Measurements from ENCODE around the gene VWA3A. TPM values are rescaled to one million over a fixed set of nuclear protein-coding genes. Genes with fewer than 3 reads are reported as not detected.
A peak's percentile ranks its signal among the peaks of the same experiment; 100 is the strongest.
"Not testable (repeated sequence)": the region's sequence is repeated elsewhere in the genome, so short reads cannot be mapped to it uniquely, and the experiment has no call there.

The VWA3A gene
- total and polyA plus RNA-seq, 3 experiments from 2014 or later, result 0.04 to 0.16 TPM; not detected in 1

DNA sequence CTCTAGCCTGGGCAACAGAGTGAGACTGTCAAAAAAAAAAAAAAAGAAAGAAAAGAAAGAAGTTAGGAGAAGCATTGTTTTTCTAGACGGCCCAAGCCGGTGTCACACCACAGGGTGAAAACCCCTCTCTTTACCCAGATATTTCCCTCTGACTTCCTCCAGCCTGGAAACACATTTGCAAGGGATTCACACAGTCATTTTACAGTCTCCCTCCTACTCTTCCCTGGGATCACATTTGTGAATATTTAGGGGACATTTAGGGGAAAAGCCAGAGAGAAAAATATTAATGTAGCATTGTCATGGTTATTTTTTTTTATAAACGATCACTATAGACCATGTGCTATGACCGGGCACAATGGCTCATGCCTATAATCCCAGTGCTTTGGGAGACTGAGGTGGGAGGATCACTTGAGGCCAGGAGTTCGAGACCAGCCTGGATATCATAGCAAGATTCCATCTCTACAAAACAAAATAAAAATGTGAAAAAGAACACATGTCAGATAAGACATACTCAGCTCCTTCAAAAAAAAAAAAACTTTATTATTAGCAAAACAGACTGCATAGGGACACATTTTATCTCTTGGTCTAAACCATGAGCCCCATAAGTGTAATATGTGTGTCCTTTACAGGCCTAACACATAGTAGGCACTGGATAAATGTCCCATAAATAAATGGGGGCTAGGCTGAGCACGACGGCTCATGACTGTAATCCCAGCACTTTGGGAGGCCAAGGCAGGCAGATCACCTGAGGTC, 59.1 kb downstream of the VWA3A start:
- ChIA-PET CTCF (no interaction called here), POLR2A (interaction anchor here (0.6 kb wide), 1 partner anchor 222 kb away, joined by 3 read pairs; no protein-coding TSS in a partner anchor)
- H3K9me3 ChIP-seq (ENCODE audit: low read length), result no peaks in the 10 kb centered on the region
- no peaks in the 10 kb centered on the region for H3K4me1 ChIP-seq (ENCODE audit: insufficient read depth, low read length)
- no peak overlapping the region for H3K4me3 ChIP-seq (ENCODE audit: low read length)
- Mint-ChIP-seq H3K4me1 (no peaks in the 10 kb centered on the region), H3K4me3 (no peak overlapping the region), H3K9me3 (no peaks in the 10 kb centered on the region), H3K27me3 (peaks cover 6 to 13% of the 10 kb centered on the region in 2 donors), H3K27ac (no peak overlapping the region), H3K36me3 (no peaks in the 10 kb centered on the region)
- H3K27ac ChIP-seq (ENCODE audit: low read depth, low read length), result no peak overlapping the region
- DNase-seq, result no peak
- no peaks in the 10 kb centered on the region for H3K27me3 ChIP-seq (ENCODE audit: insufficient read depth, low read length, poor library complexity, severe bottlenecking)
- no peaks in the 10 kb centered on the region for H3K36me3 ChIP-seq (ENCODE audit: insufficient read depth, low read length)

- H3K9me3 Mint-ChIP-seq, result no peaks in the 10 kb centered on the region
- no peaks in the 10 kb centered on the region for H3K36me3 ChIP-seq (ENCODE audit: insufficient read depth, low read length)
- H3K36me3 Mint-ChIP-seq, result no peaks in the 10 kb centered on the region
- no peak overlapping the region for H3K27ac ChIP-seq (ENCODE audit: low read depth, low read length)
- no peak overlapping the region for H3K4me3 ChIP-seq (ENCODE audit: low read length)
- no peaks in the 10 kb centered on the region for H3K4me1 Mint-ChIP-seq
- DNase-seq, result no peak
- H3K27ac Mint-ChIP-seq, result no peak overlapping the region
- no peaks in the 10 kb centered on the region for H3K27me3 ChIP-seq (ENCODE audit: insufficient read depth, low read length, poor library complexity, severe bottlenecking)
- no peaks in the 10 kb centered on the region for H3K9me3 ChIP-seq (ENCODE audit: low read length)
- no peak overlapping the region for H3K4me3 Mint-ChIP-seq
- ChIA-PET CTCF (no interaction called here), POLR2A (no interaction called here)
- no peaks in the 10 kb centered on the region for H3K4me1 ChIP-seq (ENCODE audit: insufficient read depth, low read length)
- H3K27me3 Mint-ChIP-seq, result peaks cover 6 to 14% of the 10 kb centered on the region in 2 donors
These were observed 60.0 kb downstream of the VWA3A start for GRCh38 chr16:22152316-22152715.

GRCh38 chr16:22153078-22153477, 60.7 kb downstream of the VWA3A start:
- H3K27ac Mint-ChIP-seq; H3K4me3 ChIP-seq (ENCODE audit: low read length); H3K4me1 ChIP-seq (ENCODE audit: insufficient read depth, low read length); H3K27me3 ChIP-seq (ENCODE audit: insufficient read depth, low read length, poor library complexity, severe bottlenecking); H3K36me3 Mint-ChIP-seq; H3K9me3 ChIP-seq (ENCODE audit: low read length); H3K4me3 Mint-ChIP-seq; DNase-seq; H3K27ac ChIP-seq (ENCODE audit: low read depth, low read length); H3K9me3 Mint-ChIP-seq; H3K4me1 Mint-ChIP-seq; CTCF ChIA-PET; H3K36me3 ChIP-seq (ENCODE audit: insufficient read depth, low read length): not testable (repeated sequence)
- POLR2A ChIA-PET, result interaction anchor here (0.6 kb wide), 1 partner anchor 103 kb away, joined by 3 read pairs; no protein-coding TSS in a partner anchor
- H3K27me3 Mint-ChIP-seq, result peaks cover 6 to 14% of the 10 kb centered on the region in 2 donors

- H3K36me3 Mint-ChIP-seq, result peaks cover 0 to 4% (median 0%) of the 10 kb centered on the region in 3 donors
- peak overlapping the region in 2 of 8 donors; percentile 0 to 5 for H3K27ac Mint-ChIP-seq
- H3K4me3 Mint-ChIP-seq, result peak overlapping the region in 3 of 7 donors; percentile 14 to 59 (median 27)
- no peaks in the 10 kb centered on the region for H3K9me3 ChIP-seq (ENCODE audit: low read length)
- peaks cover 13% of the 10 kb centered on the region for H3K27me3 ChIP-seq (ENCODE audit: insufficient read depth, low read length, poor library complexity, severe bottlenecking)
- no peak for DNase-seq
- ChIA-PET POLR2A (no interaction called here), CTCF (no interaction called here)
- H3K27me3 Mint-ChIP-seq, result peaks cover 11 to 26% of the 10 kb centered on the region in 2 donors
- no peak overlapping the region for H3K4me3 ChIP-seq (ENCODE audit: low read length)
- no peaks in the 10 kb centered on the region for H3K4me1 ChIP-seq (ENCODE audit: insufficient read depth, low read length)
- no peak overlapping the region for H3K27ac ChIP-seq (ENCODE audit: low read depth, low read length)
- H3K9me3 Mint-ChIP-seq, result no peaks in the 10 kb centered on the region
- no peaks in the 10 kb centered on the region for H3K36me3 ChIP-seq (ENCODE audit: insufficient read depth, low read length)
- H3K4me1 Mint-ChIP-seq, result peaks cover 11 to 12% (median 11%) of the 10 kb centered on the region in 3 donors
These were observed 69.1 kb downstream of the VWA3A start for GRCh38 chr16:22161401-22161800.

DNA sequence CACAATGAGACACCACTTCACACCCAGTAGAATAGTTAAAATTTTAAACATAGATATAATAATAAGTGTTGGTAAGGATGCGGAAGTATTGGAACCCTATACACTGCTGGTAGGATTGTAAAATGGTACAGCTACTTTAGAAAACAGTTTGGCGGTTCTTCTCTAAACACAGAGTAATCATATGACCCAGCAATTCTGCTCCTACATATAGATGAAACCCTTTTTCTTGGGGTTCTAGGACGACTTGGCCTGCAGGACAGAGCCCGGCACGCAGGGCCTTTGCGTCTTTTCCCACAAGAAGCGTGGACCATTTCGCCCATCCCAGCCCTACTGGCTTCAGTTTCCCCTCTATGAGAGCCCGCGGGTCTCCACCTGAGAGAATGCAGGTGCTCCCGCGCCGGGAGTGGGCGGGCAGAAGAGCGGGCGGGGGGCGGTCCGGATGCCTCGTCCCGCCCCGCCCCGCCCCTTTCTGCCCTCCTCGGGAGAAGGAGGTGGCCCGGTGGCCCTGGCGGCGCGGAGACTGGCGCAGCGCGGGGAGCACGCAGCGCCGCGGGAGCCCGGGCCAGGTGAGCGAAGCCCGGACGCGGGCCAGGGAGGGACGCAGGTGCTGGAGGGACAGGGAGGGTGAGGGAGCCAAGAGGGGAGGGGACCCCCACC, 69.8 kb downstream of the VWA3A start, which contains the start of gene SDR42E2:
Gene SDR42E2, plus strand, starts transcription at position 508 of the 657 bp plus-strand sequence. CDS start 3,077 bp downstream, outside the sequence.
- H3K9me3 Mint-ChIP-seq, result no peaks in the 10 kb centered on the region
- ChIA-PET POLR2A (no interaction called here), CTCF (no interaction called here)
- Histone ChIP-seq H3K27me3 (ENCODE audit: insufficient read depth, low read length, poor library complexity, severe bottlenecking) (peaks cover 13% of the 10 kb centered on the region), H3K36me3 (ENCODE audit: insufficient read depth, low read length) (no peaks in the 10 kb centered on the region), H3K4me3 (ENCODE audit: low read length) (peak within 1 kb of the TSS; percentile 39), H3K27ac (ENCODE audit: low read depth, low read length) (no peak within 1 kb of the TSS), H3K9me3 (ENCODE audit: low read length) (no peaks in the 10 kb centered on the region), H3K4me1 (ENCODE audit: insufficient read depth, low read length) (no peaks in the 10 kb centered on the region)
- H3K4me3 Mint-ChIP-seq, result peak within 1 kb of the TSS in 6 of 7 donors; percentile 50 to 68 (median 62)
- peaks cover 11 to 12% (median 11%) of the 10 kb centered on the region in 3 donors for H3K4me1 Mint-ChIP-seq
- peaks cover 0 to 4% (median 0%) of the 10 kb centered on the region in 3 donors for H3K36me3 Mint-ChIP-seq
- peak; percentile 17 to 56 (median 32) for DNase-seq
- peaks cover 11 to 25% of the 10 kb centered on the region in 2 donors for H3K27me3 Mint-ChIP-seq
- H3K27ac Mint-ChIP-seq, result peak within 1 kb of the TSS in 2 of 8 donors; percentile 0 to 5

GRCh38 chr16:22162656-22163009, 70.3 kb downstream of the VWA3A start:
- Mint-ChIP-seq H3K27me3 (peaks cover 11 to 25% of the 10 kb centered on the region in 2 donors), H3K9me3 (no peaks in the 10 kb centered on the region), H3K27ac (no peak overlapping the region), H3K36me3 (peaks cover 0 to 4% (median 0%) of the 10 kb centered on the region in 3 donors), H3K4me1 (peaks cover 11 to 12% (median 11%) of the 10 kb centered on the region in 3 donors), H3K4me3 (peak overlapping the region in 2 of 7 donors; percentile 28 to 39)
- Histone ChIP-seq H3K4me3 (ENCODE audit: low read length) (no peak overlapping the region), H3K4me1 (ENCODE audit: insufficient read depth, low read length) (no peaks in the 10 kb centered on the region), H3K27ac (ENCODE audit: low read depth, low read length) (no peak overlapping the region), H3K9me3 (ENCODE audit: low read length) (no peaks in the 10 kb centered on the region), H3K27me3 (ENCODE audit: insufficient read depth, low read length, poor library complexity, severe bottlenecking) (peaks cover 13% of the 10 kb centered on the region), H3K36me3 (ENCODE audit: insufficient read depth, low read length) (no peaks in the 10 kb centered on the region)
- ChIA-PET POLR2A (no interaction called here), CTCF (no interaction called here)
- no peak for DNase-seq

DNA sequence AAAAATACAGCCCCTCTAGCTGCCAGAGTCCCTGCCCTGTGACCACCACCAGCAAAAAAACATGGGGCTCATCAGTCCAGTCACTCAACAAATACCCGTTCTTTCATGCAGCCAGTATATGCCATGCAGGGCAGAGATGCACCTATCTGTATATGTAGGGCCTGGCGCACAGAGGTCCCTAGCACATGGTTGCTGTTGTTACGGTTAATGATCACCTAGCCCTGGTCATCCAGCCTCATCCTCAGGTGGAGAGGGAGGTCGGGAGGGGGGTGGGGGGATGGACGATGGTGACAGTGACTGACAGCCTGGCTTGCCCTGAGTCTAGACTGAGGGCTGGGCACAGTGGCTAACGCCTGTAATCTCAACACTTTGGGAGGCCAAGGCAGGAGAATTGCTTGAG, 71.5 kb downstream of the VWA3A start:
- Histone ChIP-seq H3K4me1 (ENCODE audit: insufficient read depth, low read length) (no peaks in the 10 kb centered on the region), H3K9me3 (ENCODE audit: low read length) (no peaks in the 10 kb centered on the region), H3K4me3 (ENCODE audit: low read length) (no peak overlapping the region), H3K36me3 (ENCODE audit: insufficient read depth, low read length) (no peaks in the 10 kb centered on the region), H3K27me3 (ENCODE audit: insufficient read depth, low read length, poor library complexity, severe bottlenecking) (peaks cover 13% of the 10 kb centered on the region), H3K27ac (ENCODE audit: low read depth, low read length) (no peak overlapping the region)
- ChIA-PET POLR2A (no interaction called here), CTCF (no interaction called here)
- Mint-ChIP-seq H3K4me3 (no peak overlapping the region), H3K4me1 (peaks cover 11 to 12% (median 11%) of the 10 kb centered on the region in 3 donors), H3K27ac (no peak overlapping the region), H3K27me3 (peaks cover 9 to 25% of the 10 kb centered on the region in 2 donors), H3K36me3 (peaks cover 0 to 4% (median 0%) of the 10 kb centered on the region in 3 donors), H3K9me3 (no peaks in the 10 kb centered on the region)
- no peak for DNase-seq

GRCh38 chr16:22164482-22164881, 72.1 kb downstream of the VWA3A start:
- CTCF ChIA-PET, result no interaction called here
- Histone ChIP-seq H3K36me3 (ENCODE audit: insufficient read depth, low read length) (no peaks in the 10 kb centered on the region), H3K4me3 (ENCODE audit: low read length) (no peak overlapping the region), H3K9me3 (ENCODE audit: low read length) (no peaks in the 10 kb centered on the region), H3K4me1 (ENCODE audit: insufficient read depth, low read length) (no peaks in the 10 kb centered on the region), H3K27me3 (ENCODE audit: insufficient read depth, low read length, poor library complexity, severe bottlenecking) (peaks cover 13% of the 10 kb centered on the region), H3K27ac (ENCODE audit: low read depth, low read length) (no peak overlapping the region)
- peaks cover 0 to 4% (median 0%) of the 10 kb centered on the region in 3 donors for H3K36me3 Mint-ChIP-seq
- no peaks in the 10 kb centered on the region for H3K9me3 Mint-ChIP-seq
- H3K4me3 Mint-ChIP-seq, result no peak overlapping the region
- H3K4me1 Mint-ChIP-seq, result peaks cover 11 to 12% (median 11%) of the 10 kb centered on the region in 3 donors
- POLR2A ChIA-PET, result no interaction called here
- peaks cover 9 to 24% of the 10 kb centered on the region in 2 donors for H3K27me3 Mint-ChIP-seq
- H3K27ac Mint-ChIP-seq, result no peak overlapping the region
- DNase-seq, result no peak
